LNCaP clone FGC (cell line): ENCODE data around the gene DNAJC27.

Source experiments
- DNase-seq: peaks from one replicate; pipeline ENCODE4 v3.0.0-alpha.2; 2011; ENCODE audit warnings: low read depth
- H3K4me3 ChIP-seq: 2 replicates; pipeline ENCODE4 v1.5.1; 2011; ENCODE audit warnings: mild to moderate bottlenecking, low read depth, low read length, control low read depth
- TF ChIP-seq, protein P1 (sequence below): IDR thresholded peaks from 2 replicates; pipeline ENCODE4 v1.5.1; 2012; ENCODE audit warnings: mild to moderate bottlenecking; ENCODE audit not compliant: control insufficient read depth, insufficient read depth; ENCODE audit errors: extremely low read depth

DNAJC27 gene

DNA sequence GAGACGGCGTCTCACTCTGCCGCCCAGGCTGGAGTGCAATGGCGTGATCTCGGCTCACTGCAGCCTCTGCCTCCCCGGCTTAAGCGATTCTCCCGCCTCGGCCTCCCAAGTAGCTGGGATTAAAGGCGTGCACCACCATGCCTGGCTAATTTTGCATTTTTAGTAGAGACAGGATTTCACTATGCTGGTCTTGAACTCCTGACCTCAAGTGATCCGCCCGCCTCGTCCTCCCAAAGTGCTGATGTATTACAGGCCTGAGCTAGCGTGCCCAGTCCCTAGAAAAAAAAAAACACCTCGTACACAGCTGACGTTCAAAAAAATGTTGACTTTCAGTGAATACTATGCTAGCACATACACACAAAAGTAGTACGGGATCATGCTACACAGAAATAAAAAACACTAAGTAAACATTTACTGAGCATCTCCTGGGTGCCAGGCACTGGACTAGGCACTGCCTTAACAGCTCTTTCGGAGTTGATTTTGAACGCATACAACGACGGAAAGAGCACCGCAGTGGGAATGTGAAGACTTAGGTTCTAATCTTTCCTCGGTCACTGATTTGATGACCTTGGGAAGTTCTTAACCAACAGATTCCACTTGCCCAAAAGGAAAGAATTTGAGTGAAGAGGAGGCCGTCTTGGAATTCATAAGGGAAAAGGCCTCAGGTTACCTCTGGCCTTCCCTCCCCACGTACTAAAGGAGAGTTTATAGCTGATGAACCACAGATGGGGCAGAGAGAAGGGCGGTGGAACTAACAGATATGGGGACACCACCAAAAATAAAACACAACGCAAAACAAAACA lies 1.1 kb downstream of the DNAJC27 start:
- TF ChIP-seq, protein P1, sequence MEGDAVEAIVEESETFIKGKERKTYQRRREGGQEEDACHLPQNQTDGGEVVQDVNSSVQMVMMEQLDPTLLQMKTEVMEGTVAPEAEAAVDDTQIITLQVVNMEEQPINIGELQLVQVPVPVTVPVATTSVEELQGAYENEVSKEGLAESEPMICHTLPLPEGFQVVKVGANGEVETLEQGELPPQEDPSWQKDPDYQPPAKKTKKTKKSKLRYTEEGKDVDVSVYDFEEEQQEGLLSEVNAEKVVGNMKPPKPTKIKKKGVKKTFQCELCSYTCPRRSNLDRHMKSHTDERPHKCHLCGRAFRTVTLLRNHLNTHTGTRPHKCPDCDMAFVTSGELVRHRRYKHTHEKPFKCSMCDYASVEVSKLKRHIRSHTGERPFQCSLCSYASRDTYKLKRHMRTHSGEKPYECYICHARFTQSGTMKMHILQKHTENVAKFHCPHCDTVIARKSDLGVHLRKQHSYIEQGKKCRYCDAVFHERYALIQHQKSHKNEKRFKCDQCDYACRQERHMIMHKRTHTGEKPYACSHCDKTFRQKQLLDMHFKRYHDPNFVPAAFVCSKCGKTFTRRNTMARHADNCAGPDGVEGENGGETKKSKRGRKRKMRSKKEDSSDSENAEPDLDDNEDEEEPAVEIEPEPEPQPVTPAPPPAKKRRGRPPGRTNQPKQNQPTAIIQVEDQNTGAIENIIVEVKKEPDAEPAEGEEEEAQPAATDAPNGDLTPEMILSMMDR, result no peak
- no peak for DNase-seq
- peak overlapping the region; percentile 96 for H3K4me3 ChIP-seq

DNA sequence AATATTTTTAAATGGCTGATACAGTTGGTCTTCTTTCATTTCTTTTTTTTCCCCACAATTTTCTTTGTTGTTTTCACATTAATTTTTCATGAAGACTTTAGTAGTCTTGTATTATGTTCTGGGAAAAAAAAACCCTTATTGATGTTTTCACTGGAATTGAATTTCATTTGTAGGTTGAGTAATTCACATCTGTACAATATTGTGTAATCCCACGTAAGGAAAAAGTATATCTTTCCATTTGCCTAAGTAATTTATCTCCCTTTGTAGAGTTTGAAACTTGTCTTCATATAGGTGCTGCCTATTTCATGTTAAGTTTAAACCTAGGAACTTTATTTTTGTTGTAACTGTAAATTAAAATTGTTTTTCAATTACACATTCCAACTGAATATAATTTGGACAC lies 2.0 kb downstream of the DNAJC27 start:
- DNase-seq, result no peak
- TF ChIP-seq, protein P1, result no peak

DNA sequence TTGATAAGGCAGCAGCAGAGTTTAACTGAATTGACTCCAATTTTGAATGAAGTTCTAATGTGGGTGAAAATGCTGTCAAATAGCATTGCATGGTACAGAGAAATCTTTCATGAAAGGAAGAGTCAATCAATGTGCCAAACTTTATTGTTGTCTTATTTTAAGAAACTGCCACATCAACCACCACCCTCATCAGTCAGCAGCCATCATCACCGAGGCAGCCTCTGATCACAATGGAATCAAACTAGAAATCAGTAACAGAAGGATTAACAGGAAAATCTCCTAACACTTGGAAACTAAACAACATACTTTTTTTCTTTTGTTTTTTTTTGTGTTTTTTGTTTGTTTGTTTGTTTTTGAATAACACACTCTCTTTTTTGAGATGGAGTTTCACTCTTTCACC lies 9.9 kb downstream of the DNAJC27 start:
- TF ChIP-seq, protein P1, result no peak
- DNase-seq, result no peak
- H3K4me3 ChIP-seq, result no peak overlapping the region

More for the DNA sequence above, 2.0 kb downstream of the DNAJC27 start:
- no peak overlapping the region for H3K4me3 ChIP-seq

DNA sequence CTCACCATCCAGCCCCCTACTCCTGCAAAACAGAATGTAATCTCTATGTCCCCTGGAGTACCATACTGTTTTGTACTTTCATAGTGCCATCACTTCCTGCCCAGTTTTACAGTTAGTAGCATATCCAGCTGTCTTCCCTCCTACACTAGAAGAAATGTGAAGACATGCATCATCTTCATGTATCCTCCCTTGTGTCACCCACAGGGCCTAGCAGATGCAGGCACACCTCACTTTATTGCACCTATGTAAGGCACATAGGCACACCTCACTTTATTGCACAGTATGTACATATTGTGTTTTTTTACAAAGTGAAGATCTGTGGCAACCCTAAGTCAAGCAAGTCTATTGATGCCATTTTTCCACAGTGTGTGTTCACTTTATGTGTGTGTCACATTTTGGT lies 12.0 kb downstream of the DNAJC27 start:
- TF ChIP-seq, protein P1, result no peak
- DNase-seq, result no peak
- no peak overlapping the region for H3K4me3 ChIP-seq

DNA sequence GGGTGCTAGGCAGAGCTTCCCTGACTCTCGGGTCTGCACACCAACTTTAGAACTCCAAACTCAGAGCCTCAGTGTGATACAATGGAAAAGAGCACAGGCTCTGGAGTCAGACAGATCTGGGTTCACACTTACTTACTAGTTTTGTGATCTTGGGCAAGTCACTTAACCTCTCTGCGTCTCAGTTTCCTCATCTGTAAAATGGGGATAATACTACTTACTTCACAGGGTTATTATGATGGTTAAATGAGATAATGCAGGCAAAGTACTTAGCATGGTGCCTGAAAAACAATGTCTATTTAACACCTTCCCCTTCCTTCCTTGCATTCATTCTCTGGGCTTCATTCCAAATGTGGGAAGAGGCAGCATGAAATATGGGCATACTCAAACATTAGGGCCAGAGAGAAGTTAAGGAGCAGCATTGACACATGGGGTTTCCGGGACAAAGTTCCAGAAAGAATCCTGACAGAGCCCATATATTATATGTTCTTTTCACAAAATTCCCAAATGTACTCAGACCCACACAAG lies 13.3 kb downstream of the DNAJC27 start:
- no peak for DNase-seq
- TF ChIP-seq, protein P1, result no peak
- no peak overlapping the region for H3K4me3 ChIP-seq

DNA sequence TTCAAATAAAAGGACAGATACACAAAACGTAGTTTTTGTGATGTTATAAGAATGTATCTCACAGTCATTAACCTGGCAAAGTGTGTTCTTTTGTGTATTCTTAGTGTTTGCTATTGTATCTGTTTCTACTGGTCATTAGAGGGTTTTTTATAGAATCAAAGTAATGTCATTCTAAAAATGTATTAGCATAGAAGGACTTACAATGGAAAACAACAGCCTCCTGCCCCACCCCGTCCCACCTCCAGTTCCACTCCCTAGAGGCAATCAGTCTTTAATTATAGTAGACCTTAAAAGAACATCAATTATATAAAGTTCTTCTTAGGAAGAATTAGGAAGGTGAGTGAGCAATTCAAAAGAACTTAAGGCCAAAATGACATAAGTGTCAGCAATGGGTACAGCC lies 13.8 kb downstream of the DNAJC27 start:
- DNase-seq, result no peak
- no peak overlapping the region for H3K4me3 ChIP-seq
- TF ChIP-seq, protein P1, result no peak
